Measurements from ENCODE around the gene NRF1.
A peak's percentile ranks its signal among the peaks of the same experiment; 100 is the strongest.
"Not testable (repeated sequence)": the region's sequence is repeated elsewhere in the genome, so short reads cannot be mapped to it uniquely, and the experiment has no call there.

The NRF1 gene

GRCh38 chr7:129606803-129607202 lies 4.7 kb upstream of the NRF1 start:
- no peak for DNase-seq (ENCODE audit: low read depth, low spot score)

DNA sequence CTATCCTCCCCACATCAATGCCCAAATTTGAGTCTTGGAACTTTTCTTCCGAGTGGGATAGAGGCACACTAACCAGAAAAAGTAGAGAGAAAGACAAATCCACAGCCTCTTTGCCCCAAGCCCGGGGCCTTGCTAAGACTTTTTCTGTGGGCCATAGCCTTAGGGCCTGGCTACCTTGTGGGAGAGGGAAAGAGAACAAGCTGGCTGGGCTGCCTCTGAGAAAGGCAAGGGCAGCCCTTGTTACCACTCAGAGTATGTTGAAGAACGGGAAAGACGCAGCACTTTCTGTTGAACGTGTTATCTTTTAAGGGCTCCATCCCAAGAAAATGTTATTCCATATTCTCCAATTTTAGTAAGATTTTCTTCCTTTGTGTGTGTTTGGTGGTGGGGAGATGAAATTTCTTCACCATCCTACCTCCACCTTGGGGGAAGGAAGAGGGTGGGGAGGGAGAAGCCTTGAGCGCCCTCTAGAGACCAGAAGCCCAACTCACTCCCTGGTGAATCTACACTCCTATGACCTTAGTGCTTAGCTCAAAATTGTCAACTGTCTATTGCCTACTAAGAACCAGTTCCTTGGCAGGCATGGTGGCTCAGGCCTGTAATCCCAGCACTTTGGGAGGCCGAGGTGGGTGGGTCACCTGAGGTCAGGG lies 3.9 kb upstream of the NRF1 start:
- peak; percentile 28 for DNase-seq (ENCODE audit: low read depth, low spot score)

- DNase-seq (ENCODE audit: low read depth, low spot score), result no peak
Observed at GRCh38 chr7:129609666-129610065, 1.9 kb upstream of the NRF1 start.

- no peak for DNase-seq (ENCODE audit: low read depth, low spot score)
Observed at GRCh38 chr7:129610709-129611245, 743 bp upstream of the NRF1 start.

DNA sequence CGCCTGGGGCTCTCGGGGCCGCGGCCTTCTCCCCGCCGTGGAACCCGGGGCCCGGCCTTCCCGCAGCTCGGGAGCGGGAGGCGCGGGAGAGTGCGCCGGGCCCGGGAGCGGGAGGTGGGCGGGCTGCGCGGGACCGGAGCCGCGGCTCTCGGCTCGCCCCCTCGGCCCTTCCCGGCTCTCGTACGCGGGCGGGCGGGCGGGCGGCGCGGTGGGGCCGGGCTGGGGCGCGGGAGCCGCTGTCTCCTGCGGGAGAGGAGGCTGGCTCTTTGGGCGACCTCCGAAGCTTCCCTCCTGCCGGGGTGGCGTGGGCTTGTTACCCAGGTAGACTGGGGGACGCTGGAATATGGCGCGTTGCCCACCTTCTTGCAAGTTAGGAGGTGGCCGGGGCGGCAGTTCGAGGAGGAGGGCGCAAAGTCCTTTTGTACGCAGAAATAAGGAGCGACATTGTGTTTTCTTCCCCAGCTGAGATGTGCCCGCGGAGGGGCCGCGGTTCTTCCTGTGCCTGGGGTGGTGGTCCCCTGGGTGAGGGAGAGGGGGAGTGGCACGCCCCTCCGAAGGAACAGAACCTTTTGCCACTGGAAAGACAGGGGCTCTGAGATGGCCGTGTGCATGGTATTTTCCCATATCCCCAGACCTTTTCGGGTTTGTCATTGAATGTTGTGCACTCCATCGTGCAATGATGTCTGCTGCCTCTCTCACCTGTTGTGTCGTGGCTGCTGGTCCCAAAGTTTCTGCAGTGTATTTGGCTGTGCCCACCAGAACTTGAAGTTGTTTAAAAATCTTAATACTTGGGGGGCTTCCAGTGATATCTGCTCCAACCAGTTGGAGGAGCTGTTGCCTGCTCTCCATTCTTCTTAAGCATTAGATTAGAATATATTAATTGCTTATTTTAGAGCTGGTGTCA lies 844 bp downstream of the NRF1 start:
- DNase-seq (ENCODE audit: low read depth, low spot score), result peak; percentile 65

DNA sequence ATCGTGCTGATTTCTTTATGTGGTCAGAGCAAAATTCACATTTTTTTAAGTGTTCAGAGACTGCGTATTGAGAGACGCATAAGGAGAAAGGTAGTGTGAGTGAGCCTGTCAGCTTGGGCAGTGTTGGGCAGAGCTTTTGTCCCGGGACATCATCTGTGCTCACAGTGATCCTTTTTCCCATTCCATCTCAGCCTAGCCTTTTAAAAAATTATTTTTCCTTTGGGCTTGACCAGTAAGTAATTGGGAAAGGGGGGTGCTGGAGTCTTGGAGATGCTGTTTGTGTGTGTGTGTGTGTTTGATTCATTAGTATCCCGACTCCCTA lies 1.5 kb downstream of the NRF1 start:
- DNase-seq (ENCODE audit: low read depth, low spot score), result no peak

DNA sequence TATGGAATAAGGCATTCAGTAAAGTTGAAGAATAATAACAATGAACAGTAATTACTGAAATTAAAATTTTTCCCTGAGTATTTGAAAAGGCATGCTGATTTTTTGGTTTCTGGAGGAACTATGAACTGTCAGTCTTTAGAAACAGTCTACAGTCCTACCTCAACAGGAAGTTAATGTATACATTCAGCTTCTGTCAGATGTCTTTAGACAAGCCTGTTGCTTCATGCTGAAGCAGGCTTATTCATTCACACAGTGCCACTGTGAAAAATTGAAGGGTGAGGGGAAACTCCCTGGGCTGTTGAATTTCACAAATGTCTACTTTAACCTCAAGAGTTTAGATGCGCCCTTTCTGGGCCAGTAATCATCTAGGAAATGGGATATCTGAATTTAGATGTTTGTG lies 3.5 kb downstream of the NRF1 start:
- no peak for DNase-seq (ENCODE audit: low read depth, low spot score)

- DNase-seq (ENCODE audit: low read depth, low spot score), result no peak
Observed at GRCh38 chr7:129616530-129616929, 5.0 kb downstream of the NRF1 start.

- DNase-seq (ENCODE audit: low read depth, low spot score), result no peak
Observed at GRCh38 chr7:129617178-129617577, 5.7 kb downstream of the NRF1 start.

GRCh38 chr7:129617652-129618051 lies 6.1 kb downstream of the NRF1 start:
- DNase-seq (ENCODE audit: low read depth, low spot score), result no peak

DNA sequence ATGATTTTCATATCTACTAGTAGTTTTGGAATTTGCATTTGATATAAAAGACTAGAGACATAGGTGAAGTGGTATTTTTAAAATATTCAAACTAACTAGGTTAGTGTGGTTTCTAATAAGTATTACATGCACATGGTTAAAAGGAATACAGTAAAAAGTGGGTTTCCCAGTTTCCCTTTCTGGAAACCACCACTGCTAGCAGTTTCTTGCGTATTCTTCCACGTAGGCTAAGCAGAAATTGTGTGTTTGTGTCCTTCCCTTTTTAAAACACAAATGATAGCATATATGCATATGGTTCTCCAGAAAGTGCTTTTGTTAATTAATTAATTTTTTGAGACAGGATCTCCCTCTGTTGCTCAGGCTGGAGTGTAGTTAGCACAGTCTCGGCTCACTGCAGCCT lies 15.4 kb downstream of the NRF1 start:
- no peak for DNase-seq (ENCODE audit: low read depth, low spot score)

GRCh38 chr7:129630341-129630740 lies 18.8 kb downstream of the NRF1 start:
- no peak for DNase-seq (ENCODE audit: low read depth, low spot score)

GRCh38 chr7:129634361-129635034 lies 23.0 kb downstream of the NRF1 start:
- no peak for DNase-seq (ENCODE audit: low read depth, low spot score)

- peak; percentile 76 for DNase-seq (ENCODE audit: low read depth, low spot score)
Observed at GRCh38 chr7:129635300-129636029, 23.9 kb downstream of the NRF1 start.

GRCh38 chr7:129636030-129636550 lies 24.6 kb downstream of the NRF1 start:
- DNase-seq (ENCODE audit: low read depth, low spot score), result not testable (repeated sequence)

DNA sequence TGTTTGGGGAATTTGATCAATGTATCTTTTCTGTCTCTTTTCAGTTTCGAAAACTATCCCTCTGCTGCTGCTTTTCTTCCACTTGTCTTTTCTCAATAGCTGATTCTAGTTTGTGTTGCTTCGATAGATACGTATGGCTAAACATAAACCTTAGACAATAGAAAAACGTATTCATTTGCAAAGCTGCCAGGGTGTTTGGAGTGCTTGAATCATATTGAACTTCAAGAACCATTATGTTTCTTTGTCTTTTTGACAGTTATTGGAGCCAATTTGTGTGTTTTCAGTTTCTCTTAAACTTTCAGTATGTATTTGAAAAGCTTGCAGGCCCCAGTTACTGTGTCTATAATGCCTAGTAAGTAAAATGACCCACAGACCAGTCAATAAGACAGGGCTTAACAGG lies 25.1 kb downstream of the NRF1 start:
- DNase-seq (ENCODE audit: low read depth, low spot score), result no peak

DNA sequence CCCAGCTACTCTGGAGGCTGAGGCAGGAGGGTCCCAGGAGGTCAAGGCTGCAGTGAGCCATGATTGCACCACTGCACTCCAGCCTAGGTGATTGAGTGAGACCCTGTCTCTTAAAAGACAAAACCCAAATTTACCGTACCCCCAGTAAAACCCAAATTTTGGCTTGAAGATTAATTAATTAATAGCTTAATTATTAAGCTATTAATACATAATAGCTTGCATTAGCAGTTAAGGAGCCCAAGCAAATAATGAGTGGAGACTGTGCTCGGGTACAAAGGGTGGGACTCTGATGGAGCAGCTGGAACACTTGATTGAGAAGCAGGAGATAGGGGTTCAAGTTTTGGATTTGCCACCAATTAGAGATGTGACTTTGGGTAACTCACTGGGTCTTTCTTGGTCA lies 28.9 kb downstream of the NRF1 start:
- no peak for DNase-seq (ENCODE audit: low read depth, low spot score)

DNA sequence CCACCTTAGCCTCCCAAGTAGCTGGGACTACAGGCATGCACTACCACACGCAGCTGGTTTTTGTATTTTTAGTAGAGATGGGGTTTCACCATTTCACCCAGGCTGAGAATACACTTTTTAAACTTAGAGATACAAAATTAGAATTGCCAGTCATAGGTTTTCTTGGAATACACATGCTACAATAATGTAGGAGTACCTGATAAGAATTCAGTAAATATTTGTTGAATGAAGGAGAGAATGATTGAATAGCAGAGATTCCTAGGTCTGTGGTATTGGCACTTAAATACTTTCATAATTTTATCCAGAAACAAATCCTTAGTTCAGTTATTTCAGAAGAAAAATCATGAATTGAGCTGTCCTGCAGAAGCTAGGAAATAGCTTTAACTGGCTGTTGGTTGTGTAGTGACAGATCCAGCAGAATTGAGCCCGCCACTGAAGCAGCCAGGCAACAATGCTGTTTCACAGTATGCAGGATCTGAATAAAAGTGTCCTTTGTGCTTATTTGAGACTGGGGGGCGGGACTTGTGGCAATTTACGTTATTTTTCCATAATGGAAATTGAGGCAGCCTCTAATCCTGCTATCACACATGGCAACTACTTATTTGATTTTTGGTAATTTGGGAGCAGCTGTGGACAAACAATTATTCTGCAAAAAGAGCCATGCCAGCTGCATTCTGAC lies 31.5 kb downstream of the NRF1 start:
- peak; percentile 20 for DNase-seq (ENCODE audit: low read depth, low spot score)

GRCh38 chr7:129643550-129644170 lies 32.1 kb downstream of the NRF1 start:
- DNase-seq (ENCODE audit: low read depth, low spot score), result peak; percentile 14

- DNase-seq (ENCODE audit: low read depth, low spot score), result peak; percentile 63
Observed at GRCh38 chr7:129644634-129645230, 33.2 kb downstream of the NRF1 start.
